Esophagus squamous epithelium (tissue), 4 donors: Measurements from ENCODE around the gene ROS1.

Experiments used
- POLR2A ChIP-seq, 4 donors: fragments of 450-650 bp; IDR thresholded peaks; one replicate each; pipeline ENCODE4 v1.6.1; 2017; ENCODE audit warnings: antibody characterized with exemption in 4 of 4, mild to moderate bottlenecking in 4 of 4, moderate library complexity in 3 of 4
- TF ChIP-seq, protein P1 (sequence below), 6 experiments: fragments of 450-650 bp in 4 of 6; fragments of 200-600 bp in 2 of 6; sonication (generic) in 2 of 6; IDR thresholded peaks; one replicate each; pipeline ENCODE4 v1.5.1; 2016 to 2019; ENCODE audit warnings: antibody characterized with exemption in 6 of 6, mild to moderate bottlenecking in 4 of 6, moderate library complexity in 4 of 6

- TF ChIP-seq, protein P1, sequence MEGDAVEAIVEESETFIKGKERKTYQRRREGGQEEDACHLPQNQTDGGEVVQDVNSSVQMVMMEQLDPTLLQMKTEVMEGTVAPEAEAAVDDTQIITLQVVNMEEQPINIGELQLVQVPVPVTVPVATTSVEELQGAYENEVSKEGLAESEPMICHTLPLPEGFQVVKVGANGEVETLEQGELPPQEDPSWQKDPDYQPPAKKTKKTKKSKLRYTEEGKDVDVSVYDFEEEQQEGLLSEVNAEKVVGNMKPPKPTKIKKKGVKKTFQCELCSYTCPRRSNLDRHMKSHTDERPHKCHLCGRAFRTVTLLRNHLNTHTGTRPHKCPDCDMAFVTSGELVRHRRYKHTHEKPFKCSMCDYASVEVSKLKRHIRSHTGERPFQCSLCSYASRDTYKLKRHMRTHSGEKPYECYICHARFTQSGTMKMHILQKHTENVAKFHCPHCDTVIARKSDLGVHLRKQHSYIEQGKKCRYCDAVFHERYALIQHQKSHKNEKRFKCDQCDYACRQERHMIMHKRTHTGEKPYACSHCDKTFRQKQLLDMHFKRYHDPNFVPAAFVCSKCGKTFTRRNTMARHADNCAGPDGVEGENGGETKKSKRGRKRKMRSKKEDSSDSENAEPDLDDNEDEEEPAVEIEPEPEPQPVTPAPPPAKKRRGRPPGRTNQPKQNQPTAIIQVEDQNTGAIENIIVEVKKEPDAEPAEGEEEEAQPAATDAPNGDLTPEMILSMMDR (IDR thresholded peaks at IDR 0.05) = no peak
- no peak for TF ChIP-seq POLR2A (IDR thresholded peaks at IDR 0.05)
Observed at GRCh38 chr6:117263353-117263927, 162.3 kb downstream of the ROS1 start.
